HG03097 (cell line): ENCODE data around the gene NLRP8.
"Not testable (repeated sequence)": the region's sequence is repeated elsewhere in the genome, so short reads cannot be mapped to it uniquely, and the experiment has no call there.

Source experiments
- ATAC-seq: cut with Tn5 transposase; IDR thresholded peaks from one replicate; pipeline ENCODE4 v1.9.1; 2021; ENCODE audit not compliant: unreplicated experiment, low FRiP score

The NLRP8 gene

DNA sequence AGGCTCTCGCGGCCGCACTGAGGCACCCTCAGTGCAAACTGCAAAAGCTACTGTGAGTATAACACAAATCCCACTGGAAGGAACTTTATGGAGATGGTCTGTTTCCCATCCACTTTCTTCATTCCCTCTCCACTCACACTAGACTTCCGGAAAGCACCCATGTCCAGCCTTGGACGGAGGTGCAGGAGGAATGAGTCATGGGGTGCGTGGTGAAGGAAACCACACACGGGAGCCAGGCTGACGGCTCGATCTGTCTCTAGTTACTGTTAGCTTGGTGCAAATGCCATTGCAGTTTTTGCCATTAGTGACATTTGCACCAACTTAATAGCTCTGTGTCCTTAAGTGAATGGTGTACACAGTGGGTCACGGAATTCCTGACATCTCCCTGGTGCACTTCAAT is 14.6 kb downstream of the NLRP8 start:
- ATAC-seq, result no peak

DNA sequence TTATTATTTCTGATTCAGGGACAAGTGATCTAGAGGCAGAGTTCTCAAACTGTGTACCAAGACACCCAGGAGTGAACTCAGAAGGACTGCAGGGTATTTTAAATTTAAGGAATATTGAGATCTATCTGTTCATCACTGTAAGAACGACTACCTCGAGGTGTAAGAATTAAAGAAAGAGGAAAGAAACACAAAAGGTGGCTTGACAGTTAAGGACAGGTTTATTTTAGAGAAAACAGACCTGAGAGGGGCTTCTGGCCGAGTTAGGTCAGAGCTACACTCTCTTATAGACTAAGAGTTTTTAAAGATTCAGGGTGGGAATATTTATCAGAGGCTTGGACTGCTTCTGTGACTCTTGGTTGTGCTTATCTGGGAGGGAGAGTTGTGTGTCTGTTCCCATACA is 26.4 kb downstream of the NLRP8 start:
- no peak for ATAC-seq

DNA sequence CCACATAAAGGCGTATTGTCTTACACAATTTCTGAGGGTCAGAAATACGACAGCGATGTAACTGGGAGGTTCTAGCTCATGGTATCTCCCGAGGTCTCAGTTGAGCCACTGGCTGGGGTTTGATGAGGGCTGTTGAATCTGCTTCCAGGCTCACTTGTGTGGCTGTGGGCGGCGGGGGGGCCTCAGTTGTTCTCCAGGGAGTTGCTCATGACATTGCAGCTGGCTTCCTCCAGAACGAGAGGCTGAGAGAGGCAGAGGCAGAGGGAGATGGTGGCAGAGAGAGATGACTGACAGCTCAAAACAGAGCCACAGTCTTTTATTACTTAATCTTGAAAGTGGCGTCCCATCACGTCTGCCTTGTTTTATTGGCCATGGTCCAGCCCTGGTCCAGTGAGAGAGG is 32.8 kb downstream of the NLRP8 start:
- no peak for ATAC-seq

DNA sequence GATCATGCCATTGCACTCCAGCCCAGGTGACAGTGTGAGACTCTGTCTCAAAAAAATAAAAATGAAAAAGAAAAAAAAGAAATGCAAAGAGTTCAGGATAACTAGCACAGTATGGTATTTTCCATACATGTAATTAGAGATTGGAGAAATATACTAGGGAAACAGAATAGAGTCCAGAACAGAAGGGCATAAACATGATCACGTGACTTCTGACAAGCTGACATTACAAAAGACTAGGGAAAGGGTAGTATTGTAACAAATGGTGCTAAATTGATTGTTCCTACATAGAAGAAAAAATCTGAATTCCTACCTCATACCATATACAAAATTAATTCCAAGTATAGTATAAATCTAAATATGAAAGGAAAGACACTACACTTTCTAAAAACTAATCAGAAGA is 37.6 kb downstream of the NLRP8 start:
- no peak for ATAC-seq

DNA sequence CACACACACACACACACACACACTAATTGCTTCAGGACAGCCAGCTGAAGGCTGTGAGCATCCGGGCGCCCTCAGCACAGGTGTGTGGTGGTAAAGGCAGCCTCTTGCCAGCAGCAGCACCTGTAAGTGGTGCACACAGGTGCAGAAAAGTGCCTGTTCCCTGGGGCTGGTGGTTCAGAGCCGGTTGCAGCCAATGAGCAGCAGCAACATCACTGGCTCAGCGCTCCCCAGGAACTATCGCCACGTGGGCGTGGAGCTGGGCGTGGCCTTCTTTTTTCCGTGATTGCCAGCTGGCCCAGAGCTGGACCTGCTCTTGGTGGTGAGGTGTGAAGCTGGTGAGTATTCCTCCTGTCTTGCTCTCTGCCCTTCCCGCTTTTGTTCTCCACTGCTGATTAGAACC is 38.9 kb downstream of the NLRP8 start, which contains the start of gene NLRP5:
Gene NLRP5, plus strand, starts transcription at position 289 of the 400 bp plus-strand sequence.
- ATAC-seq, result no peak

DNA sequence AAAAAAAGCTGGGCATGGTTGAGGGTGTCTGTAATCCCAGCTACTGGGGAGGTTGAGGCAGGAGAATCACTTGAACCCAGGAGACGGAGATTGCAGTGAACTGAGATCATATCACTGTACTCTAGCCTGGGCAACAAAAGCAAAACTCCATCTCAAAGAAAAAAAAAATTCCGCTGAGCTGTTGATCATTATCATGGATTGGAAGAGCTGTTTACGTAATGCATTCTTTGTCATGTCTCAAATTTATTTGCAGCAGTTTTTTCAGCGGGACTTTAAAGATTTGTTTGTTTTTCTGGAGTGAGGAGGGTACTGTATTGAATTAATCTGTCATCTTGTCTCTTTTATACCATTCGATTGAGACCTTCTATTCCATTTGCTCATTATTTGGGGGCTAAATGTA is 43.2 kb downstream of the NLRP8 start:
- no peak for ATAC-seq

DNA sequence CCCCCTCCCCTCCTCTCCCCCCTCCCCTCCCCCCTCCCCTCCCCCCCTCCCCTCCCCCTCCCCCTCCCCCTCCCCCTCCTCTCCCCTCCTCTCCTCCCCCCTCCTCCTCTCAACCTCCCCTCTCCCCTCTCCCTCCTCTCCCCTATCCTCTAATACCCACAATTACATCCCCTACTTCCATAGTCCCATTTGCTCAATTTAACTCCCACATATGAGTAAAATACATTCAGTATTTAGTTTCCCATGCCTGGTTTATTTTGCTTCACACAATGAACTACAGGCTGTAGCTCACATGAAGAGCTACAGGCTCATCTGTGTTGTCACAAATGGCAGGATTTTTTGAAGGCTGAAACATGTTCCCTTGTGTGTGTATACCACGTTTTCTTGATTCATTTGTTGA is 45.9 kb downstream of the NLRP8 start:
- ATAC-seq, result no peak

DNA sequence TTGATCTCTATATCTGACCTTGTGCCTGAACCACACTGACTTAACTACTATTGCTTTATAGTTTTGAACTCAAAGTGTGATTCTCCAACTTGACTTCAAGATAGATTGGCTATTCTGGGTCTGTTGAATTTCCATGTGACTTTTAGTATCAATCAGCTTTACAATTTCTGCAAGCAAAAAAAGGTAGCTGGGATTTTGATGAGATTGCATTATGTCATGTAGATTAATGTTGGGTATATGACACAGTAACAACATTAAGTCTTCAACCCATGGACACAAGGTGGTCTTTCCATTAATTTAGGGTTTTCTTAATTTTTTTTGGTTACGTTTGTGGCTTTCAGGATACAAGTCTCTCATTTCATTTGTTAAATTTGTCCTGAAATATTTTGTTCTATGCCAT is 67.1 kb downstream of the NLRP8 start:
- ATAC-seq, result no peak

DNA sequence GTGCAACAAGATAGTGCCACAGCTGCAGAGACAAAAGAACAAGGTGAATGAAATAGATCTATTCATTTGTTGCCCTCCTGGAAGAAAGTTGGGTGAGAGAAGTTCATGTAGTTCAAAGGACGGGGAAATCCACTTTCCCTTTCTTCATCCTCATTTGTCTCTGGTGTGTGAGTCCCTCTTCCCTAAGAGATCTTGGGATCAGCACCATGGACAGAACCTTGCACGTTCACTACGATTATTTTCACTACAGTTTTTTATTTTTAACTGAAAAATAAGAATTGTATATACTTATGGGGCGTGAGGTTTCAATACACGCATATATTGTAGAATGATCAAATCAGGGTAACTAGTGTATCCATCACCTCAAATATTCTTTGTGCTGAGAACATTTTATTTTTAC is 68.1 kb downstream of the NLRP8 start:
- ATAC-seq, result no peak

DNA sequence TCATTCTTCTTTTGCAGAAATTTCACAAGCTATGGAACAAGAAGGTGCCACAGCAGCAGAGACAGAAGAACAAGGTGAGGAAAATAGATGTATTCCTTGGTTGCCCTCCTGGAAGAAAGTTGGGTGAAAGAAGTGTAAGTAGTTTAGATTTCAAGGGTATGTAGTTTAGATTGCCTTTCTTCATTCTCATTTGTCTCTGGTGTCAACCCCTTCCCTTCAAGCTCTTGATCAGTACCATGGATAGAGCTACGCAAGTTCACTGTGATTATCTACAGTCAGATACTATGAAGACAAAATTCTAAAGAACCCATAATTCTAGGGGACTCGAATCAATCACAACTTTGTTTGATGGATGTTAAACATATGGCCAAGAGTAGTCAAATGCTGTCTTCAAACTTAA is 71.7 kb downstream of the NLRP8 start:
- ATAC-seq, result not testable (repeated sequence)

DNA sequence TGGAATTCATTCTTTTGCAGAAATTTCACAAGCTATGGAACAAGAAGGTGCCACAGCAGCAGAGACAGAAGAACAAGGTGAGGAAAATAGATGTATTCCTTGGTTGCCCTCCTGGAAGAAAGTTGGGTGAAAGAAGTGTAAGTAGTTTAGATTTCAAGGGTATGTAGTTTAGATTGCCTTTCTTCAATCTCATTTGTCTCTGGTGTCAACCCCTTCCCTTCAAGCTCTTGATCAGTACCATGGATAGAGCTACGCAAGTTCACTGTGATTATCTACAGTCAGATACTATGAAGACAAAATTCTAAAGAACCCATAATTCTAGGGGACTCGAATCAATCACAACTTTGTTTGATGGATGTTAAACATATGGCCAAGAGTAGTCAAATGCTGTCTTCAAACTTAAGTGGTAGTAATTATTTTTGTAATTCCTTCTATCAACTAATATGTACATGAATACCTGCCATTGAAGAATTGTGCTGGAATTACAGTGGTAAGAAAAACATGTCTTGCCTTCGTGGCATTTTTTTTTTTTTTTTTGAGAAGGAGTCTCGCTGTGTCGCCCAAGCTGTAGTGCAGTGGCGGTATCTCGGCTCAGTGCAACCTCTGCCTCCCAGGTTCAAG is 72.8 kb downstream of the NLRP8 start:
- not testable (repeated sequence) for ATAC-seq

DNA sequence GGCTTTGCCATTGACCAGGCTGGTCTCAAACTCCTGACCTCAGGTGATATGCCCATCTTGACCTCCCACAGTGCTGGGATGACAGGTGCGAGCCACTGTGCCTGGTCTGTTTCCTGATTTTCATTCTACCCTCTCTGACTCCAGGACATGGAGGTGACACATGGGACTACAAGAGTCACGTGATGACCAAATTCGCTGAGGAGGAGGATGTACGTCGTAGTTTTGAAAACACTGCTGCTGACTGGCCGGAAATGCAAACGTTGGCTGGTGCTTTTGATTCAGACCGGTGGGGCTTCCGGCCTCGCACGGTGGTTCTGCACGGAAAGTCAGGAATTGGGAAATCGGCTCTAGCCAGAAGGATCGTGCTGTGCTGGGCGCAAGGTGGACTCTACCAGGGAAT is 79.1 kb downstream of the NLRP8 start:
- no peak for ATAC-seq
